H1 (cell line): Measurements from ENCODE around the gene B3GALT4. TPM values are rescaled to one million over a fixed set of nuclear protein-coding genes. Genes with fewer than 3 reads are reported as not detected.

Experiments used
- CTCF ChIA-PET: fragments of 300-600 bp; sonication (Branson Sonifier 250); formaldehyde crosslinking; loops from one replicate; lab custom pipeline; 2021; ENCODE audit not compliant: partially characterized antibody; lab: Charles Lee
- POLR2A ChIA-PET: fragments of 300-600 bp; sonication (Branson Sonifier 250); formaldehyde crosslinking; loops from one replicate; lab custom pipeline; 2021; ENCODE audit warnings: inconsistent platforms; ENCODE audit not compliant: partially characterized antibody; lab: Charles Lee
- DNase-seq, 2 experiments: peaks; one replicate each; pipeline versions ENCODE4 v3.0.0 to v3.0.0-alpha.2; 2010 to 2022; ENCODE audit warnings: low spot score in 2 of 2, low read depth in 1 of 2, mixed read lengths in 1 of 2
- FAIRE-seq: peaks from 2 replicates; lab custom pipeline; 2011; peaks lifted over from hg19 to GRCh38; lab: Jason Lieb, UNC
- H2AFZ ChIP-seq: 2 replicates; pipeline ENCODE4 v1.8.1; 2012; ENCODE audit warnings: low read length, inconsistent platforms
- H2AK5ac ChIP-seq: 2 replicates; pipeline ENCODE4 v1.6.1; 2013; ENCODE audit warnings: low read depth, low read length
- H2BK120ac ChIP-seq: replicated peaks from 2 replicates; pipeline ENCODE3; 2013; ENCODE audit warnings: low read depth, low read length, inconsistent platforms
- H2BK12ac ChIP-seq: 2 replicates; pipeline ENCODE4 v1.6.1; 2013; ENCODE audit warnings: low read depth, low read length
- H2BK15ac ChIP-seq: 2 replicates; pipeline ENCODE4 v1.6.1; 2013; ENCODE audit warnings: low read length
- H2BK20ac ChIP-seq: 2 replicates; pipeline ENCODE4 v1.6.1; 2013; ENCODE audit warnings: low read length
- H2BK5ac ChIP-seq: 2 replicates; pipeline ENCODE4 v1.6.1; 2013; ENCODE audit warnings: low read depth, low read length
- H3K14ac ChIP-seq: 2 replicates; pipeline ENCODE4 v1.6.1; 2013; ENCODE audit warnings: inconsistent platforms; ENCODE audit not compliant: insufficient read length
- H3K18ac ChIP-seq: 2 replicates; pipeline ENCODE4 v1.6.1; 2013; ENCODE audit warnings: low read length; ENCODE audit errors: extremely low read depth
- H3K23ac ChIP-seq: 2 replicates; pipeline ENCODE4 v1.6.1; 2013; ENCODE audit warnings: inconsistent platforms; ENCODE audit not compliant: insufficient read length
- H3K23me2 ChIP-seq: 2 replicates; pipeline ENCODE4 v1.6.1; 2013; ENCODE audit warnings: low read depth, low read length
- H3K27ac ChIP-seq: 2 replicates; pipeline ENCODE4 v1.6.1; 2011; ENCODE audit warnings: low read depth, low read length, inconsistent platforms
- H3K27me3 ChIP-seq, 4 experiments: replicated peaks in 1 of 4; 1 replicate in 1 of 4; 2 replicates in 3 of 4; pipeline versions ENCODE4 v1.6.1 to v1.8.1; 2011 to 2013; ENCODE audit warnings: low read length in 3 of 4, mild to moderate bottlenecking in 3 of 4, inconsistent platforms in 2 of 4, mixed read lengths in 2 of 4, moderate library complexity in 1 of 4; ENCODE audit not compliant: control insufficient read depth in 3 of 4, insufficient read depth in 3 of 4; ENCODE audit errors: extremely low read depth in 1 of 4
- H3K36me3 ChIP-seq, 4 experiments: 2 replicates each; pipeline versions ENCODE4 v1.6.1 to v1.8.1; 2011 to 2013; ENCODE audit warnings: mild to moderate bottlenecking in 4 of 4, low read length in 3 of 4, moderate library complexity in 2 of 4, control low read depth in 1 of 4, inconsistent platforms in 1 of 4; ENCODE audit not compliant: insufficient read depth in 4 of 4, control insufficient read depth in 2 of 4
- H3K4ac ChIP-seq: replicated peaks from 2 replicates; pipeline ENCODE3; 2013; ENCODE audit warnings: low read length, low read depth, mixed read lengths, inconsistent platforms; ENCODE audit not compliant: insufficient read length
- H3K4me1 ChIP-seq, 4 experiments: replicated peaks in 1 of 4; 1 replicate in 1 of 4; 2 replicates in 3 of 4; pipeline versions ENCODE4 v1.6.1 to v1.8.1; 2011 to 2013; ENCODE audit warnings: low read length in 3 of 4, inconsistent platforms in 2 of 4, mixed read lengths in 1 of 4; ENCODE audit not compliant: insufficient read depth in 4 of 4, control insufficient read depth in 3 of 4
- H3K4me2 ChIP-seq, 2 experiments: 2 replicates each; pipeline versions ENCODE4 v1.6.1 to v1.8.1; 2011 to 2013; ENCODE audit warnings: low read depth in 2 of 2, low read length in 2 of 2, control low read depth in 1 of 2, inconsistent platforms in 1 of 2, mild to moderate bottlenecking in 1 of 2; ENCODE audit not compliant: insufficient read depth in 1 of 2
- H3K4me3 ChIP-seq, 4 experiments: fragments of 200-600, 300-600 bp in 1 of 4; sonication (generic), shearing (Covaris generic), sonication (Bioruptor Twin) in 1 of 4; 2 replicates each; pipeline versions ENCODE4 v1.5.1 to v1.8.1; 2011 to 2016; ENCODE audit warnings: low read length in 4 of 4, low read depth in 3 of 4, control low read depth in 2 of 4, inconsistent platforms in 2 of 4, mild to moderate bottlenecking in 2 of 4, mixed read lengths in 1 of 4, moderate library complexity in 1 of 4; ENCODE audit not compliant: insufficient read depth in 2 of 4; ENCODE audit errors: extremely low read depth in 1 of 4
- H3K56ac ChIP-seq: replicated peaks from 2 replicates; pipeline ENCODE3; 2013; ENCODE audit warnings: low read depth, mild to moderate bottlenecking, mixed read lengths, low read length, inconsistent platforms; ENCODE audit not compliant: insufficient read length
- H3K79me1 ChIP-seq: 2 replicates; pipeline ENCODE4 v1.6.1; 2013; ENCODE audit warnings: low read depth, low read length, control low read depth
- H3K79me2 ChIP-seq, 2 experiments: 2 replicates each; pipeline versions ENCODE4 v1.6.1 to v1.8.1; 2012 to 2013; ENCODE audit warnings: low read length in 2 of 2, mild to moderate bottlenecking in 2 of 2, inconsistent platforms in 1 of 2; ENCODE audit not compliant: insufficient read depth in 2 of 2, control insufficient read depth in 1 of 2
- H3K9ac ChIP-seq, 4 experiments: replicated peaks in 1 of 4; 1 replicate in 1 of 4; 2 replicates in 3 of 4; pipeline versions ENCODE4 v1.6.1 to v1.8.1; 2011 to 2013; ENCODE audit warnings: low read depth in 3 of 4, low read length in 3 of 4, control low read depth in 2 of 4, mild to moderate bottlenecking in 2 of 4, moderate library complexity in 2 of 4, inconsistent platforms in 1 of 4; ENCODE audit errors: extremely low read depth in 1 of 4
- H3K9me3 ChIP-seq, 2 experiments: 2 replicates each; pipeline versions ENCODE4 v1.6.1 to v1.8.1; 2012 to 2013; ENCODE audit warnings: mild to moderate bottlenecking in 2 of 2, moderate library complexity in 2 of 2, control low read depth in 1 of 2, inconsistent platforms in 1 of 2, low read depth in 1 of 2, low read length in 1 of 2, mixed read lengths in 1 of 2; ENCODE audit not compliant: insufficient read depth in 2 of 2
- H4K20me1 ChIP-seq, 2 experiments: replicated peaks in 1 of 2; 2 replicates each; pipeline versions ENCODE3 to v1.8.1; 2011 to 2013; ENCODE audit warnings: inconsistent platforms in 2 of 2, low read length in 2 of 2, mild to moderate bottlenecking in 1 of 2; ENCODE audit not compliant: insufficient read depth in 2 of 2, control insufficient read depth in 1 of 2
- H4K5ac ChIP-seq: 2 replicates; pipeline ENCODE4 v1.6.1; 2013; ENCODE audit warnings: low read length, low read depth, mixed read lengths, inconsistent platforms; ENCODE audit not compliant: insufficient read length
- H4K8ac ChIP-seq: 2 replicates; pipeline ENCODE4 v1.8.0; 2013; ENCODE audit warnings: mild to moderate bottlenecking, moderate library complexity, low read length, inconsistent platforms; ENCODE audit not compliant: insufficient read depth; ENCODE audit errors: extremely low read depth
- H4K91ac ChIP-seq: replicated peaks from 2 replicates; pipeline ENCODE3; 2013; ENCODE audit warnings: low read length, mixed read lengths, inconsistent platforms; ENCODE audit not compliant: insufficient read length
- JUND ChIP-seq: IDR thresholded peaks from 2 replicates; pipeline ENCODE4 v1.6.1; 2011; ENCODE audit warnings: mild to moderate bottlenecking, improper control_type of control experiment, low read length
- POLR2A ChIP-seq, 2 experiments: IDR thresholded peaks; 1 replicate in 1 of 2; 2 replicates in 1 of 2; pipeline ENCODE4 v1.6.1; 2011; ENCODE audit warnings: low read depth in 2 of 2, low read length in 2 of 2, mild to moderate bottlenecking in 2 of 2; ENCODE audit errors: control extremely low read depth in 1 of 2
- POLR2AphosphoS5 ChIP-seq: IDR thresholded peaks from 2 replicates; pipeline ENCODE4 v1.6.1; 2011; ENCODE audit warnings: low read depth, low read length
- WGBS, 2 experiments: shearing (Covaris generic) in 1 of 2; methylation state at CpG; one replicate each; pipeline versions ENCODE4 v1.1.6 to v1.1.7; 2013 to 2015; ENCODE audit warnings: low lambda C conversion rate in 2 of 2, mixed read lengths in 2 of 2, inconsistent platforms in 1 of 2, low coverage in 1 of 2, missing lambda C conversion rate in 1 of 2; ENCODE audit not compliant: insufficient replicate concordance in 2 of 2, insufficient coverage in 1 of 2, insufficient read length in 1 of 2; ENCODE audit errors: extremely low coverage in 1 of 2, missing lambda C conversion rate in 1 of 2; 5-methylcytosine and 5-hydroxymethylcytosine counted together
- polyA plus RNA-seq, 7 experiments: library from polyadenylated mRNA; depleted of rRNA in 3 of 7; stranded (reverse) in 5 of 7; unstranded in 2 of 7; fragments of >200 nt in 5 of 7; fragments of 200-250 nt in 2 of 7; gene quantifications; 1 replicate in 5 of 7; 2 replicates in 1 of 7; 4 replicates in 1 of 7; pipeline versions ENCODE4 v1.2.1 to v1.2.3, GENCODE V29; 2011 to 2013; ENCODE audit warnings: missing spikeins in 2 of 7, mixed read lengths in 2 of 7
- total RNA-seq: library from RNA; stranded (reverse); fragmentation: NEBNext Ultra II Directional; extraction: Animal tissue kit (Norgen Biotek cat#: 25700); gene quantifications from 2 replicates; pipeline ENCODE4 v1.2.1, GENCODE V29; 2021

The B3GALT4 gene
- total and polyA plus RNA-seq, 2 of the 8 experiments (the other 6 are each of a cell fraction or from before 2014, with no cell fraction given): 2.2 to 3.0 TPM

DNA sequence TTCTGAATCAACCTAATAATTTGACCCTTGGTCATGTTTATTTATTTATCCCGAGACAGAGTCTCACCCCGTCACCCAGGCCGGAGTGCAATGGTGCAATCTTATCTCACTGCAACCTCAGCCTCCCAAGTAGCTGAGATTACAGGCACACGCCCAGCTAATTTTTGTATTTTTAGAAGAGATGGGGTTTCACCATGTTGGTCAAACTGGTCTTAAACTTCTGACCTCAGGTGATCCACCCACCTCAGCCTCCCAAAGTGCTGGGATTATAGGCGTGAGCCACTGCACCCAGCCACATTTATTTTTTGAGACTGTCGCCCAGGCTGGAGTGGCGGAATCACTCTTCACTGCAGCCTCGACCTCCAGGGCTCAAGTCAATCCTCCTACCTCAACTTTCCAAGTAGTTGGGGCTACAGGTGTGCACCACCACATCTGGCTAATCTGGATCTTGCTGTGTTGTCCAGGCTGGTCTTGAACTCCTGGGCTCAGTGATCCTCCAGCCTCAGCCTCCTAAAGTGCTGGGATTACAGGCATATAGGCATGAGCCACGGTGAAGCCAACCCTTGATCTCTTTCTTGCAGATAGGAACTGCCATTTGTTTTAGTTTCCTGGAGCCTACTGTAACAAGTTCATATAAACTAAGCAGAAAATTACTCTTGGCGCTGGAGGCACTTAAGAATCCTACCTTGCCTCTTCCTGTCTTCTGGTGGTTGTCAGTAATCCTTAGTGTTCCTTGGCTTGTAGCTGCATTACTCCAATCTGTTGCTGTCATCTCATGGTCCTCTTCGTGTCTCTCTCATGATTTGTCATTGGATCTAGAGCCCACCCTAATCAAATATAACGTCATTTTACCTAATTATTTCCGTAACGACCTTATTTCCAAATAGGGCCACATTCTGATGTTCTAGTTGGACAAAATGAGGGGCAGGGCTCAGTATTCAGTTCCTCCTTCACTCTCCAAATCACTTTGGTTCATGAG, 2.7 kb upstream of the B3GALT4 start:
- no peaks in the 10 kb centered on the region for H3K27me3 ChIP-seq
- H4K91ac ChIP-seq: no peak overlapping the region
- peaks cover 6% of the 10 kb centered on the region; the same call in 1 of the 2 replicates for H3K79me1 ChIP-seq
- no peak overlapping the region for H2BK20ac ChIP-seq
- no peak overlapping the region for H3K4ac ChIP-seq
- TF ChIP-seq JUND (no peak), POLR2AphosphoS5 (peak; percentile 85), POLR2A (IDR thresholded peaks at IDR 0.05; ENCODE audit: control extremely low read depth in 1 of 2, low read depth in 2 of 2, low read length in 2 of 2) (peak in 1 of 2 experiments; percentile 50; a peak in 2 of 3 replicates)
- no peak overlapping the region for H2BK120ac ChIP-seq
- H2BK5ac ChIP-seq: no peak overlapping the region
- H3K23ac ChIP-seq: no peak overlapping the region
- peaks cover 26 to 43% of the 10 kb centered on the region in 2 experiments for H3K79me2 ChIP-seq
- H3K36me3 ChIP-seq: peaks cover 16 to 45% (median 34%) of the 10 kb centered on the region in 4 experiments; a peak in 7 of 8 replicates
- no peak overlapping the region for H2BK12ac ChIP-seq
- FAIRE-seq (no peak), DNase-seq (no peak)
- H4K5ac ChIP-seq: no peak overlapping the region
- H3K4me1 ChIP-seq: peaks cover 0 to 32% (median 11%) of the 10 kb centered on the region in 4 experiments
- peaks cover 22% of the 10 kb centered on the region for H3K23me2 ChIP-seq
- H3K14ac ChIP-seq: no peak overlapping the region
- no peak overlapping the region for H4K8ac ChIP-seq
- H2AK5ac ChIP-seq: no peak overlapping the region
- H3K9ac ChIP-seq: peak overlapping the region in 3 of 4 experiments; percentile 40 to 63 (median 58); a peak in 5 of 7 replicates
- no peak overlapping the region for H2AFZ ChIP-seq
- peaks cover 9 to 17% of the 10 kb centered on the region in 2 experiments for H4K20me1 ChIP-seq
- peak overlapping the region; percentile 26 to 100 (median 90); a peak in 7 of 8 replicates for H3K4me3 ChIP-seq
- ChIA-PET CTCF (interaction anchor here (0.6 kb wide), 1 partner anchor 1703 kb away, joined by 3 read pairs; no protein-coding TSS in a partner anchor), POLR2A (interaction anchor here (0.6 to 12.0 kb wide), 8 partner anchors 9 to 321 kb away, joined by 3 to 337 read pairs (median 3); partner anchors contain the start of genes PFDN6, RGL2 and WDR46)
- H2BK15ac ChIP-seq: no peak overlapping the region
- H3K9me3 ChIP-seq: no peaks in the 10 kb centered on the region
- H3K27ac ChIP-seq: peak overlapping the region; percentile 52; the same call in 1 of the 2 replicates
- WGBS, 2 experiments: 85% methylated on average over 14 of the region's 14 CpGs; no CpG with 5 or more reads in 1 of the 2 experiments
- no peak overlapping the region for H3K18ac ChIP-seq
- H3K4me2 ChIP-seq: peak overlapping the region; percentile 86 to 96
- H3K56ac ChIP-seq: no peak overlapping the region
